Mesenchymal stem cell (in vitro differentiated cells and primary cell): Measurements from ENCODE around the gene GAK.

Experiments
- DNase-seq: peaks from one replicate; pipeline ENCODE4 v3.0.0-alpha.2; 2013
- H2AFZ ChIP-seq: one replicate; pipeline ENCODE4 v1.6.1; 2013; ENCODE audit warnings: low read depth, mild to moderate bottlenecking, control low read depth, inconsistent platforms, low read length, moderate library complexity
- H2AK5ac ChIP-seq: 2 replicates; pipeline ENCODE4 v1.6.1; 2013; ENCODE audit warnings: low read length, moderate library complexity, mild to moderate bottlenecking, inconsistent platforms; ENCODE audit not compliant: severe bottlenecking
- H2BK120ac ChIP-seq: one replicate; pipeline ENCODE4 v1.6.1; 2013; ENCODE audit warnings: low read depth, mild to moderate bottlenecking, inconsistent platforms, low read length, moderate library complexity
- H2BK12ac ChIP-seq, 2 experiments: one replicate each; pipeline ENCODE4 v1.6.1; 2013; ENCODE audit warnings: inconsistent platforms in 2 of 2, low read length in 2 of 2, mild to moderate bottlenecking in 2 of 2, moderate library complexity in 2 of 2, control low read depth in 1 of 2
- H2BK15ac ChIP-seq: one replicate; pipeline ENCODE4 v1.6.1; 2013; ENCODE audit warnings: mild to moderate bottlenecking, low read depth, inconsistent platforms; ENCODE audit not compliant: poor library complexity, severe bottlenecking
- H2BK5ac ChIP-seq: 2 replicates; pipeline ENCODE4 v1.6.1; 2013; ENCODE audit warnings: low read depth, mild to moderate bottlenecking, low read length, control low read depth, inconsistent platforms; ENCODE audit not compliant: poor library complexity, severe bottlenecking
- H3K14ac ChIP-seq, 2 experiments: one replicate each; pipeline ENCODE4 v1.6.1; 2013; ENCODE audit warnings: inconsistent platforms in 2 of 2, low read length in 2 of 2, control low read depth in 1 of 2, mild to moderate bottlenecking in 1 of 2, moderate library complexity in 1 of 2
- H3K18ac ChIP-seq, 2 experiments: one replicate each; pipeline ENCODE4 v1.6.1; 2013; ENCODE audit warnings: inconsistent platforms in 2 of 2, low read length in 2 of 2, control low read depth in 1 of 2, low read depth in 1 of 2, mild to moderate bottlenecking in 1 of 2
- H3K23ac ChIP-seq, 2 experiments: one replicate each; pipeline ENCODE4 v1.6.1; 2013; ENCODE audit warnings: inconsistent platforms in 2 of 2, low read length in 2 of 2, mild to moderate bottlenecking in 2 of 2, moderate library complexity in 2 of 2, control low read depth in 1 of 2
- H3K27ac ChIP-seq: 2 replicates; pipeline ENCODE4 v1.5.1; 2013; ENCODE audit warnings: mild to moderate bottlenecking, moderate library complexity, low read length, control low read depth, inconsistent platforms; ENCODE audit not compliant: poor library complexity, severe bottlenecking
- H3K27me3 ChIP-seq, 2 experiments: 2 replicates each; pipeline versions ENCODE4 v1.6.1 to v1.7.0; 2013; ENCODE audit warnings: low read length in 2 of 2, mild to moderate bottlenecking in 2 of 2, moderate library complexity in 2 of 2, control low read depth in 1 of 2, inconsistent platforms in 1 of 2; ENCODE audit not compliant: control insufficient read depth in 1 of 2, insufficient read depth in 1 of 2
- H3K36me3 ChIP-seq, 2 experiments: 2 replicates each; pipeline versions ENCODE4 v1.6.1 to v1.7.0; 2013; ENCODE audit warnings: low read length in 2 of 2, control low read depth in 1 of 2, inconsistent platforms in 1 of 2, low read depth in 1 of 2, mild to moderate bottlenecking in 1 of 2; ENCODE audit not compliant: insufficient read depth in 2 of 2, control insufficient read depth in 1 of 2
- H3K4ac ChIP-seq, 2 experiments: one replicate each; pipeline ENCODE4 v1.6.1; 2013; ENCODE audit warnings: inconsistent platforms in 2 of 2, low read length in 2 of 2, mild to moderate bottlenecking in 2 of 2, moderate library complexity in 2 of 2, control low read depth in 1 of 2, low read depth in 1 of 2
- H3K4me1 ChIP-seq: 2 replicates; pipeline ENCODE4 v1.6.1; 2013; ENCODE audit warnings: low read depth, low read length, control low read depth; ENCODE audit not compliant: control insufficient read depth, insufficient read depth
- H3K4me2 ChIP-seq: 2 replicates; pipeline ENCODE4 v1.6.1; 2013; ENCODE audit warnings: low read length, mild to moderate bottlenecking, inconsistent platforms; ENCODE audit not compliant: poor library complexity, severe bottlenecking
- H3K4me3 ChIP-seq, 2 experiments: 2 replicates each; pipeline versions ENCODE4 v1.5.1 to v1.7.0; 2013; ENCODE audit warnings: low read length in 2 of 2, mild to moderate bottlenecking in 2 of 2, control low read depth in 1 of 2, low read depth in 1 of 2; ENCODE audit not compliant: insufficient read depth in 1 of 2
- H3K79me1 ChIP-seq: replicated peaks from 2 replicates; pipeline ENCODE4 v1.6.1; 2013; ENCODE audit warnings: mild to moderate bottlenecking, control low read depth, low read length, inconsistent platforms; ENCODE audit not compliant: poor library complexity, severe bottlenecking
- H3K9ac ChIP-seq: 2 replicates; pipeline ENCODE4 v1.7.0; 2013; ENCODE audit warnings: mild to moderate bottlenecking, low read length, moderate library complexity
- H3K9me3 ChIP-seq: 2 replicates; pipeline ENCODE4 v1.7.0; 2013; ENCODE audit warnings: mild to moderate bottlenecking, low read length; ENCODE audit not compliant: control insufficient read depth
- H4K8ac ChIP-seq: one replicate; pipeline ENCODE4 v1.6.1; 2013; ENCODE audit warnings: inconsistent platforms, mild to moderate bottlenecking, low read length, moderate library complexity
- H4K91ac ChIP-seq: one replicate; pipeline ENCODE4 v1.6.1; 2013; ENCODE audit warnings: mild to moderate bottlenecking, low read length, inconsistent platforms
- whole genome bisulfite sequencing: methylation state at CpG from one replicate; pipeline ENCODE4 v1.1.7; 2013; ENCODE audit warnings: mixed read lengths; 5-methylcytosine and 5-hydroxymethylcytosine counted together

Gene GAK

DNA sequence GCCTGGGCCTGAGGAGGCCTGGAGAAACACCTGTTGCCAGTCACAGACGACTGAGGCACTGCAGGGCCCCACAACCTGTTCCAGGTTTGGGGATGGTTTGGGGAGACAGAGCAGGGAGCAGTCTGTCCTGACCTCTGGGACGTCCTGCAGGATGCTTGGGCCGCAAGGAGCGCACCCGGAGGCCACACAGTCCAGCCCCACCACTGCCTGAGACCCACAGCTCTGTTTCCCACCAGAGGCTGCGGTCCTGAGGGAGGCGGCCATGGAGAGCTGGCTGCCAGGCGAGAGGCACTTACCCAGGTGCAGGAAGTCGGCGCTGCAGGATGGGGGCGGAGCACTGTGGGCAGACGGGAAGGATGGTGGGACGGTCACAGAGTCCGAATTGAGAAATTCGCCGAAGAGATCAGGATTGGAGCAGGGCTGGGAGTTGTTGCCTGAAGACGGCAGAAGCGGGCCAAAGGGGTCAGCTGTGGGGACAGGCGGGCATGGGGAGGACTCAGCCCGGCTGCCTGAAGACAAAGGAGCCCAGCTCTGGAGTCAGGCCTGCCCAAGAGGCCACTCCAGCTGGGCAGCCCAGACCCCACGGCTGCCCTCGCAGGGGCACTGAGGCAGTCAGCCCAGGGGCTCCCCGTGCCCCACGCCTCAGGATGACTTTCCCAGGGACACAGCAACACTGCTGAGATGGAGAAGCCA, 65.9 kb downstream of the GAK start:
- H2BK5ac ChIP-seq = no peak overlapping the region
- H3K9me3 ChIP-seq = peaks cover 6% of the 10 kb centered on the region
- no peak overlapping the region for H3K4ac ChIP-seq
- H3K36me3 ChIP-seq = peaks cover 91% of the 10 kb centered on the region in 2 experiments
- no peaks in the 10 kb centered on the region for H3K27me3 ChIP-seq
- H3K79me1 ChIP-seq = peaks cover 17% of the 10 kb centered on the region
- H3K4me3 ChIP-seq = no peak overlapping the region
- no peak overlapping the region for H2BK120ac ChIP-seq
- no peak overlapping the region for H4K8ac ChIP-seq
- H2BK15ac ChIP-seq = no peak overlapping the region
- no peak overlapping the region for H3K27ac ChIP-seq
- H3K9ac ChIP-seq = no peak overlapping the region
- no peak overlapping the region for H2BK12ac ChIP-seq
- DNase-seq = no peak
- WGBS = 96% methylated on average over 24 of the region's 24 CpGs
- no peak overlapping the region for H3K4me2 ChIP-seq
- no peak overlapping the region for H3K14ac ChIP-seq
- H4K91ac ChIP-seq = no peak overlapping the region
- H2AFZ ChIP-seq = no peak overlapping the region
- peaks cover 35% of the 10 kb centered on the region for H3K4me1 ChIP-seq
- H2AK5ac ChIP-seq = peak overlapping the region; percentile 28
- no peak overlapping the region for H3K23ac ChIP-seq
- no peak overlapping the region for H3K18ac ChIP-seq

DNA sequence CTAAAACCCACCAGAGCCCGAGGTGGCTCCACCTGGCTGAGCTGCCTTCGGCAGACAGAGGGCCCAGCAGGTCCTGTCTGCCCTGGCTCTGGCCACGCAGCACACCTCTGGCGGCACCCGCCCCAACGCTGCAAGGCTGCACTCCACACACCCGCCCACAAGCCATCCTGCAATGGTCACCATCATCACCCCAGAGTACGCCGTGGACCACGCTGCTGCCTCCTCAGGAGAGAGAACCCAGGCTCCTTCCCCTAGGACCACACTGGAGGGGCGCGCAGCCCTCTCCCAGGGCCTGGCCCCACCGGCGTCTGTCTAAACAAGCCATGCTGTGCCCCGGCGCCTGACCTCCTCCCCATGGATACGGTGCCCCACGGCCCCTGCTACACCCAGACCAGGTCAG, 66.5 kb downstream of the GAK start:
- Histone ChIP-seq H3K18ac (no peak overlapping the region), H3K4me2 (no peak overlapping the region), H2BK5ac (no peak overlapping the region), H2BK12ac (no peak overlapping the region), H2BK120ac (no peak overlapping the region), H4K8ac (no peak overlapping the region), H3K79me1 (peaks cover 22% of the 10 kb centered on the region), H3K9ac (no peak overlapping the region), H3K9me3 (peaks cover 6% of the 10 kb centered on the region), H2AK5ac (no peak overlapping the region), H4K91ac (peak overlapping the region; percentile 15), H2AFZ (no peak overlapping the region), H3K4me3 (no peak overlapping the region), H3K27ac (no peak overlapping the region), H3K36me3 (peaks cover 91 to 95% of the 10 kb centered on the region in 2 experiments), H3K4me1 (peaks cover 35% of the 10 kb centered on the region), H3K23ac (no peak overlapping the region), H3K14ac (no peak overlapping the region), H3K27me3 (no peaks in the 10 kb centered on the region), H2BK15ac (no peak overlapping the region), H3K4ac (no peak overlapping the region)
- WGBS = 99% methylated on average over 18 of the region's 18 CpGs
- DNase-seq = no peak

GRCh38 chr4:865121-865465, 67.0 kb downstream of the GAK start:
- Histone ChIP-seq H3K4me3 (no peak overlapping the region), H3K14ac (no peak overlapping the region), H4K8ac (no peak overlapping the region), H3K27me3 (no peaks in the 10 kb centered on the region), H3K4me1 (peaks cover 35% of the 10 kb centered on the region), H3K36me3 (peaks cover 89 to 95% of the 10 kb centered on the region in 2 experiments), H2BK15ac (no peak overlapping the region), H3K23ac (no peak overlapping the region), H3K18ac (no peak overlapping the region), H3K27ac (no peak overlapping the region), H3K9me3 (peaks cover 6% of the 10 kb centered on the region), H2BK12ac (no peak overlapping the region), H2BK120ac (no peak overlapping the region), H3K4ac (no peak overlapping the region), H4K91ac (no peak overlapping the region), H3K79me1 (peaks cover 22% of the 10 kb centered on the region), H2AK5ac (no peak overlapping the region), H3K9ac (no peak overlapping the region), H3K4me2 (no peak overlapping the region), H2AFZ (no peak overlapping the region), H2BK5ac (no peak overlapping the region)
- WGBS = 97% methylated on average over 10 of the region's 11 CpGs
- no peak for DNase-seq

DNA sequence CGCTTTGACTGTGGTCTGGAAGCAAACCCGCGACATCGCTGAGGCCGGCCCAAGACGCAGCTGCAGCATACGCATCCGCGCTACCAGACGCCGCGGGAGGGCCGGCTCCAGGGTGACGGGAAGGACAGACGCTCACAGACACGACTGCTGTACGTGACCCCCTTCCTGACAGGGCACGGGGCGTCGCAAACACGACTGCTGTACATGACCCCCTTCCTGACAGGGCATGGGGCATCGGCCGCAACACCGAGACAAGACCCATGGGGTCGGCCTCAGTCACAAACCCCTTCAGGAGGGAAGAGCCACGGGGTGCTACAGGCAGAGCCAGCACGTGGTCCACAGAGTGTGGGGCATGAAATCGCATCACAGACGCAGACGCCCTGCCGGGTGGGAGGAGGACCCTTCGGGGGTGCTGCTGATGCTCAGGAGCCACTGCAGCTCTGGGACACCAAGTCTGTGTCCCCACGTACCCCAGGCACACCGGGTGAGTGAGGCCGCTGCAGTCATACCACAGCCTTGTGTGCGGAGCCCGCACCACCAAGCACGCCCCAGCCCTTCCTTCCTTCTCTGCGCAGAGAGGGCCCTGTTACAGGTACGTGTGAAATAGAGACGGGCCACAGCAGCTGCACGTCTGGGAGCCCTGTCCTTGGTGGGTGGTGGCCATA, 67.5 kb downstream of the GAK start:
- no peak overlapping the region for H2BK15ac ChIP-seq
- H4K8ac ChIP-seq = no peak overlapping the region
- H3K79me1 ChIP-seq = peaks cover 24% of the 10 kb centered on the region
- no peak overlapping the region for H4K91ac ChIP-seq
- H3K27me3 ChIP-seq = no peaks in the 10 kb centered on the region
- H3K4me3 ChIP-seq = no peak overlapping the region
- no peak for DNase-seq
- no peak overlapping the region for H2BK12ac ChIP-seq
- no peak overlapping the region for H3K4me2 ChIP-seq
- no peak overlapping the region for H3K23ac ChIP-seq
- no peak overlapping the region for H3K27ac ChIP-seq
- no peak overlapping the region for H3K4ac ChIP-seq
- H2BK5ac ChIP-seq = no peak overlapping the region
- H3K18ac ChIP-seq = no peak overlapping the region
- H2BK120ac ChIP-seq = no peak overlapping the region
- H3K36me3 ChIP-seq = peaks cover 87 to 94% of the 10 kb centered on the region in 2 experiments
- no peak overlapping the region for H3K9ac ChIP-seq
- peaks cover 32% of the 10 kb centered on the region for H3K4me1 ChIP-seq
- H3K9me3 ChIP-seq = peaks cover 6% of the 10 kb centered on the region
- 97% methylated on average over 42 of the region's 42 CpGs for WGBS
- no peak overlapping the region for H2AK5ac ChIP-seq
- H2AFZ ChIP-seq = no peak overlapping the region
- H3K14ac ChIP-seq = no peak overlapping the region
